Gastrocnemius medialis (tissue), 4 donors: ENCODE results near the gene FMOD. TPM values are rescaled to one million over a fixed set of nuclear protein-coding genes. Genes with fewer than 3 reads are reported as not detected.

Experiments
- ATAC-seq, 2 donors: fragments of 150-250 bp; one replicate each; pipeline ENCODE4 v1.9.1; 2016
- DNase-seq, 2 donors: peaks; one replicate each; pipeline ENCODE4 v3.0.0-alpha.2; 2019
- H3K27ac ChIP-seq, 4 donors: fragments of 200-600 bp; sonication (generic); 1 replicate in 1 of 4; 2 replicates in 3 of 4; pipeline ENCODE4 v1.5.1; 2016 to 2018; ENCODE audit warnings: mild to moderate bottlenecking in 2 of 4, moderate library complexity in 1 of 4
- H3K27me3 ChIP-seq, 3 donors: fragments of 200-600 bp; sonication (generic) in 2 of 3; 1 replicate in 1 of 3; 2 replicates in 2 of 3; pipeline versions ENCODE4 v1.5.1 to v1.6.0; 2016 to 2019; ENCODE audit warnings: mild to moderate bottlenecking in 1 of 3, moderate library complexity in 1 of 3
- H3K36me3 ChIP-seq, 2 donors: fragments of 200-600 bp; sonication (generic) in 1 of 2; one replicate each; pipeline ENCODE4 v1.5.1; 2017 to 2018
- H3K4me1 ChIP-seq, 2 donors: fragments of 200-600 bp; sonication (generic) in 1 of 2; one replicate each; pipeline ENCODE4 v1.5.1; 2016 to 2017; ENCODE audit warnings: mild to moderate bottlenecking in 2 of 2
- H3K4me3 ChIP-seq, 4 donors: fragments of 200-600 bp; sonication (generic) in 3 of 4; 1 replicate in 1 of 4; 2 replicates in 3 of 4; pipeline ENCODE4 v1.5.1; 2016 to 2019; ENCODE audit warnings: mild to moderate bottlenecking in 2 of 4
- H3K9me3 ChIP-seq, 3 donors: fragments of 200-600 bp; sonication (generic) in 2 of 3; 1 replicate in 1 of 3; 2 replicates in 2 of 3; pipeline ENCODE4 v1.5.1; 2016 to 2019
- POLR2A ChIP-seq, 2 donors: fragments of 450-650 bp; IDR thresholded peaks; one replicate each; pipeline ENCODE4 v1.6.1; 2017; ENCODE audit warnings: antibody characterized with exemption in 2 of 2, mild to moderate bottlenecking in 2 of 2, moderate library complexity in 2 of 2
- in situ Hi-C, 4 donors: fragments of 200-750 bp; cut with MboI; loops; one replicate each; pipeline versions ENCODE4 v1.15.0 to v1.8.0; 2017; ENCODE audit warnings: low sequenced_read_pairs in 4 of 4
- intact Hi-C: fragments of 100-400 bp; cut with DNase I; formaldehyde crosslinking; loops from one replicate; pipeline ENCODE4 v1.15.1; 2023; ENCODE audit warnings: low total_unique reads
- total RNA-seq, 4 donors: library from RNA; depleted of rRNA; stranded (reverse); fragments of >200 nt; gene quantifications; one replicate each; pipeline versions ENCODE4 v1.1.0 to v1.2.3, GENCODE V29; 2016
- TF ChIP-seq, protein P1 (sequence below), 5 experiments: fragments of 450-650 bp in 3 of 5; fragments of 200-600 bp in 2 of 5; sonication (generic) in 2 of 5; IDR thresholded peaks in 4 of 5; conservative IDR thresholded peaks in 1 of 5; 1 replicate in 4 of 5; 2 replicates in 1 of 5; pipeline ENCODE4 v1.5.1; 2016 to 2019; ENCODE audit warnings: antibody characterized with exemption in 5 of 5, mild to moderate bottlenecking in 3 of 5, moderate library complexity in 3 of 5

The FMOD gene
- total RNA-seq = 10 to 100 TPM in 1 of 4 donors, 1 to 10 TPM in 3; 6.3 to 15.8 (median 7.8) TPM

DNA sequence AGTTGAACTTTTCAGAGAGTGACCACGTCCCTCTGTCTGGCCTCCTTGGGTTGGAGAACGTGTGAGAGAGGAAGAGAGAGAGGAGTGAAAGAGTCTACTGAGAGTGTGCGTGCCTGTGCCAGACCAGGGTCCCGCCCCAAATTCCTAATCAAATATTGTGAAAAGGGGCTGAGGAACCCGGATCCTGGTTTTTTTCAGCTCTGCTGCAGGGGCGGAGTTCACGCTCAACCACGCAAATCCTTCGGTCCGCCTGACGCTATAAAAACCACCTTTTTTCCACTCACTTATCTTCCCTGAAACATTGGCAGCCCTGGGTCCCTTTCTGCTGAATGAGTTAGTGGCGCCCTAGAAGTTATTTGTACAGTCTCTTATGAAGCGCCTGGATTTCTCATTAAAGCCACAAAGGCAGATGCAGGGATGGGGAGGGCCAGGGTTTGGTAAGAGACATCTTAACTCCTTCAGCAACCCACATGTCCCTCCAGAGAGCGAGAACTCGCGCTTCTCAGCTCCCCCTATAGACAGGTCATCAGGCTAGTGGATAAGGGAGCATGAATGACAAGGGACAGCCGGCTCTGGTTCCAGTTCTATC lies at the start of gene FMOD:
TSS of gene FMOD (minus strand) at position 86 of the 589 bp plus-strand sequence. CDS start 2,852 bp downstream, outside the sequence.
- H3K9me3 ChIP-seq = no peaks in the 10 kb centered on the region
- H3K36me3 ChIP-seq = no peaks in the 10 kb centered on the region
- in situ Hi-C loops = loop anchor here in 2 of 4 donors (25.0 kb wide), 1 partner anchor 361 kb away; no protein-coding TSS in a partner anchor
- peaks cover 0 to 5% of the 10 kb centered on the region in 2 donors for H3K4me1 ChIP-seq
- peak; percentile 40 to 49 for ATAC-seq
- H3K27me3 ChIP-seq = no peaks in the 10 kb centered on the region
- intact Hi-C loops = no loop called here
- peak within 1 kb of the TSS in 3 of 4 donors; percentile 29 to 66 (median 63) for H3K27ac ChIP-seq
- peak in 1 of 2 donors; percentile 13 for TF ChIP-seq POLR2A (IDR thresholded peaks at IDR 0.05)
- TF ChIP-seq, protein P1, sequence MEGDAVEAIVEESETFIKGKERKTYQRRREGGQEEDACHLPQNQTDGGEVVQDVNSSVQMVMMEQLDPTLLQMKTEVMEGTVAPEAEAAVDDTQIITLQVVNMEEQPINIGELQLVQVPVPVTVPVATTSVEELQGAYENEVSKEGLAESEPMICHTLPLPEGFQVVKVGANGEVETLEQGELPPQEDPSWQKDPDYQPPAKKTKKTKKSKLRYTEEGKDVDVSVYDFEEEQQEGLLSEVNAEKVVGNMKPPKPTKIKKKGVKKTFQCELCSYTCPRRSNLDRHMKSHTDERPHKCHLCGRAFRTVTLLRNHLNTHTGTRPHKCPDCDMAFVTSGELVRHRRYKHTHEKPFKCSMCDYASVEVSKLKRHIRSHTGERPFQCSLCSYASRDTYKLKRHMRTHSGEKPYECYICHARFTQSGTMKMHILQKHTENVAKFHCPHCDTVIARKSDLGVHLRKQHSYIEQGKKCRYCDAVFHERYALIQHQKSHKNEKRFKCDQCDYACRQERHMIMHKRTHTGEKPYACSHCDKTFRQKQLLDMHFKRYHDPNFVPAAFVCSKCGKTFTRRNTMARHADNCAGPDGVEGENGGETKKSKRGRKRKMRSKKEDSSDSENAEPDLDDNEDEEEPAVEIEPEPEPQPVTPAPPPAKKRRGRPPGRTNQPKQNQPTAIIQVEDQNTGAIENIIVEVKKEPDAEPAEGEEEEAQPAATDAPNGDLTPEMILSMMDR (IDR thresholded peaks at IDR 0.05 in 4 of 5, conservative IDR thresholded peaks at IDR 0.05 in 1 of 5) = no peak
- peak in 1 of 2 donors; percentile 60 for DNase-seq
- H3K4me3 ChIP-seq = peak within 1 kb of the TSS in 3 of 4 donors; percentile 6 to 29 (median 17)

DNA sequence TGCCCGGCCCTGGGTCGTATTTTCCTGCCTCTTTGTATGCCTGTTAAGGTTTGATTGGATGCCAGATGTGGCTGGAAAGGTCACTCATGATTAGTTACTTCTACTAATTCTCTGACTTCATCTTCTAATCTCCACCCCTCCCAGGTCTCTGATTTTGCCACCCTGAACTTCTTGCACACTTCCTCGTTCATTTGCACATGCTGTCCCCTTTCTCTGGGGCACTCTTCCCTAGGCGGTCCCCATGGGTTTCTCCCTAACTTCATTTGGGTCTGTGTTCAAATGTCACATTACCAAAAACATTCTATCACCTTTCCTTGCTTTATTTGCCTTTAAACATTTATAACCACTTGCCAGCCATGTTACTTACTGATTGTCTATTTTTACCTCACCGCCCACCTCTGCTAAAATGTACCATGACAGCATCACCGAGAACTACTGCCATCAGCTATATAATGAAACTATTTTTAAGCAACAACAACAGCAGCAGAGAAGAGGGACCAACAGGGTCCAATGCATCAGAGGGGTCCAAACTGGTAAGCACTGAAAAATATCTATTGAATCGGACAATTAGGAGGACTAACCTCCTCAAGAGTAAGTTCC lies 45.8 kb upstream of the FMOD start:
- H3K27me3 ChIP-seq = peaks cover 0 to 12% (median 0%) of the 10 kb centered on the region in 3 donors
- in situ Hi-C loops (no loop called here), intact Hi-C loops (no loop called here)
- no peak for DNase-seq
- no peaks in the 10 kb centered on the region for H3K4me1 ChIP-seq
- no peak overlapping the region for H3K27ac ChIP-seq
- TF ChIP-seq, protein P1 (IDR thresholded peaks at IDR 0.05 in 4 of 5, conservative IDR thresholded peaks at IDR 0.05 in 1 of 5) = no peak
- TF ChIP-seq POLR2A (IDR thresholded peaks at IDR 0.05) = no peak
- H3K36me3 ChIP-seq = no peaks in the 10 kb centered on the region
- no peak for ATAC-seq
- no peaks in the 10 kb centered on the region for H3K9me3 ChIP-seq
- no peak overlapping the region for H3K4me3 ChIP-seq

- H3K9me3 ChIP-seq = no peaks in the 10 kb centered on the region
- intact Hi-C loops = no loop called here
- no peak overlapping the region for H3K4me3 ChIP-seq
- ATAC-seq (no peak), DNase-seq (no peak)
- TF ChIP-seq, protein P1 (IDR thresholded peaks at IDR 0.05 in 4 of 5, conservative IDR thresholded peaks at IDR 0.05 in 1 of 5) = no peak
- TF ChIP-seq POLR2A (IDR thresholded peaks at IDR 0.05) = no peak
- no peaks in the 10 kb centered on the region for H3K4me1 ChIP-seq
- in situ Hi-C loops = no loop called here
- H3K36me3 ChIP-seq = no peaks in the 10 kb centered on the region
- H3K27ac ChIP-seq = no peak overlapping the region
- peaks cover 0 to 12% (median 0%) of the 10 kb centered on the region in 3 donors for H3K27me3 ChIP-seq
Measured at GRCh38 chr1:203395751-203396150, 44.8 kb upstream of the FMOD start.

- H3K4me1 ChIP-seq = no peaks in the 10 kb centered on the region
- in situ Hi-C loops (no loop called here), intact Hi-C loops (no loop called here)
- TF ChIP-seq, protein P1 (IDR thresholded peaks at IDR 0.05 in 4 of 5, conservative IDR thresholded peaks at IDR 0.05 in 1 of 5) = no peak
- TF ChIP-seq POLR2A (IDR thresholded peaks at IDR 0.05) = no peak
- ATAC-seq (no peak), DNase-seq (no peak)
- H3K27ac ChIP-seq = no peak overlapping the region
- no peaks in the 10 kb centered on the region for H3K36me3 ChIP-seq
- no peaks in the 10 kb centered on the region for H3K9me3 ChIP-seq
- H3K27me3 ChIP-seq = peaks cover 0 to 4% (median 0%) of the 10 kb centered on the region in 3 donors
- H3K4me3 ChIP-seq = no peak overlapping the region
Measured at GRCh38 chr1:203390298-203390697, 39.4 kb upstream of the FMOD start.
